SK-N-DZ (cell line): Measurements from ENCODE around the gene PTPRF.
"Not testable (repeated sequence)": the region's sequence is repeated elsewhere in the genome, so short reads cannot be mapped to it uniquely, and the experiment has no call there.

Experiments
- DNase-seq: peaks from one replicate; pipeline ENCODE4 v3.0.0-alpha.2; 2015; ENCODE audit warnings: low spot score

PTPRF gene

DNA sequence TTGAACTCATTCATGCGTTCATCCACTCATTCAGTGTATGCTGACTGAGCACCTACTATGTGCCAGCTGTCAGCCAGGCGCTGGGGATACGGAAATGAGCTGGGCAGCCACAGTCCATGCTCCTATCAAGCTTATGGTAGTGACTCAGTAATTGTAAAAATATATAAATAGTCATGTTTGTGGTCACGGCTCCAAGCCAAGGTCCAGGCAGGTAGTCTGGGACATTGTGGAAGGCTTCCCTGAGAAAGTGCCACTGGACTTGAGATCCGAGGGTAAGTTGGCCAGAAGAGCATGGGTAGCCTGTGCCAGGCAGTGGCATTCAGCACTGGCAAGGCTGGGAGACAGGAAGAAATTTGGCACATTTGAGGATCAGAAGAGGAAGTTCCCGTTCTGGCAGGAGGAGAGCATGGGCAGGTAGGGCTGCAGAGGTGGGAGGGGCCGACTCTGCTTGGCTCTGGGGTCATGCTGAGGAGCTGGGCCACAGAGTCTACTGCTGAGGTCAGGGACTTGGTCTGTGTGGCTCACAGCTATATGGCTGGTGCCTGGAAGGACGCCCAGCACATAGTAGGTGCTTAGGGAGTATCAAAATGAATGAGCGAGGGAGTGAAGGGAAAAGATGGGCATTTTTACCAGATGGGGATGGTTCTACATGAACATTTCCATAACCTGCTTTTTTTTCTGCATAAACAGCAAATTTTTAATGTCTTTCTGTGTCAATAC, 6.9 kb downstream of the PTPRF start:
- DNase-seq = no peak

DNA sequence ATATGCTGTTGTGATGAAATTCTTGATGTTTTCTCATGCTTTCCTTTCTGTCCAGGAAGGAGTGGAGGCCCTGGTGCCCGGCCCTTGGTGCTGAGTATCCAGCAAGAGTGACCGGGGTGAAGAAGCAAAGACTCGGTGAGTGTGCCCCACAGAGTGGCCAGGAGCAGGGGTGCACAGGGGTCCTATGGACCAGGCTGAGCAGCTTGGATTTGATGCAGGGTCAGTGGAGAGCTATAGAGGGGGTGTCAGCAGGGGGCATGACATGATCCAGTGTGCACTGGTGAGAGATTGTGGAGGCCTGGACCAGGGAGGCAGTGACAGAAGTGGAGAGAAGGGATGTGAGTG, 7.4 kb downstream of the PTPRF start:
- no peak for DNase-seq

DNA sequence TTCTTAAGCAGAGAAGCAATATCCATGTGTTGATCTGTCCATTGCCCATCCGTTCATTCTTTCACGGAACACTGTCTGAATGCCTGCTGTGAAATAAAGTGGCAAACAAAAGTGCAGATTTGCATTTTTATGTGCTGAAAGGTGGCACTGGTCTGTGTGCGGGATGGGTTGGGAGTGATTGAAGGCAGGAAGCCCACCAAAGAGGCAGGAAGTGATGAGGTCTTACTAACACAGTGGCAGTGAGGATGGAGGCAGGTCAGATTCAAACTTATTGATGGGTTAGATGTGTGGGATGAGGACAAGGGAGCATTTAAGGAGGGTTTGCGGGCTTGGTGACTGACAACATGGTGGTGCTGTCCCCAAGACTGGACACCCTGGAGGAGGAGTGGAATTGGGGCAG, 8.3 kb downstream of the PTPRF start:
- DNase-seq = no peak

DNA sequence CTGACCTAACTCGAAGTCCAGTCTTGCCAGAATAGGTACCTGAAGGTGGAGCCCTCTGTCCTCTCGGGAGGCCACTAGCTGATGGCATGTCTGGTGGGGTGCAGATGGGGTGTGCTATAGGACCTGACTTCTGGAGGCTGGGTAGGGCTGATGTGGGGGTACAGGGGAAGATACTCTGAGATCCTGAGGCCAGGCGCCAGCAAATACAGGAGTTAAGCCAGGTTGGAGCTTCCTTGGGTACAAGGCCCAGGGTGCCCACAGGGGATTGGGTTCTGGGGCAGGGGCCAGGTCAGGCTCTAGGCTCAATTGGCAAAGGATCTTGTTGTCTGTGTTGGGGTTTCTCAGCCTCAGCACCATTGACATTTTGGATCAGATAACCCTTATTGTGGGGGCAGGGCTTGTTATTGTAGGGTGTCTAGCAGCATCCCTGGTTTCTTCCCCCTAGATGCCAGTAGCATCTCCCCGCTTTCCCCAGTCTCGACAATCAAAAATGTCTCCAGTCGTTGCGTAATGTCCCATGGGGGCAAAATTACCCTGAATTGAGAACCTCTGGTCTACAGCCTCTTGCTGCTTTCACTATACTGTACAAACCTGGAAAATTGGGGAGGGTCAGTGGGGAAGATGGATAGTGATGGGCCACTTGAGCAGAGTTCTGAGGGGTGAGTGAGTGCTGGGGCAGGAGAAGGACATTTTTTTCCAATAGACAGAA, 9.2 kb downstream of the PTPRF start:
- DNase-seq = no peak

DNA sequence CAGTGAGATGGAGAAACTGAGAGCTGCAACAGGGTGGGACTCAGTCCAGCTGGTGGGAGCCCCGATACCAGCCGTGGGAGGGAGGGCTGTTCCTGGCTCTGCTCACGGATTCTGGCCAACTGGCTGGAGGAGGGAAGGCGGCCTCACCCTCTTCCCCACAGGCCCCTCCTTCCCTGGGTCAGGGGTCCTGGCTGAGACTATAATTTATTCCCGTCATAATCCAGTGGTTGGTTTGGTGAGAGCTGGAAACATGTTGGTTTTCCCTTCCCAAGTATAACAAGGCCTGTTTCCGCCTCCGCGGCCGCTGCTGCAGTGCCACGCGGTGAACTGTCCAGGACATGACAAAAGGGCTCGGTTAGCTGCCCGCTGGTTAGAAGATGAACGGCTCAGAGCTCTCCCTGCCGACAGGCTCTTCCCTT, 10.0 kb downstream of the PTPRF start:
- DNase-seq = no peak

DNA sequence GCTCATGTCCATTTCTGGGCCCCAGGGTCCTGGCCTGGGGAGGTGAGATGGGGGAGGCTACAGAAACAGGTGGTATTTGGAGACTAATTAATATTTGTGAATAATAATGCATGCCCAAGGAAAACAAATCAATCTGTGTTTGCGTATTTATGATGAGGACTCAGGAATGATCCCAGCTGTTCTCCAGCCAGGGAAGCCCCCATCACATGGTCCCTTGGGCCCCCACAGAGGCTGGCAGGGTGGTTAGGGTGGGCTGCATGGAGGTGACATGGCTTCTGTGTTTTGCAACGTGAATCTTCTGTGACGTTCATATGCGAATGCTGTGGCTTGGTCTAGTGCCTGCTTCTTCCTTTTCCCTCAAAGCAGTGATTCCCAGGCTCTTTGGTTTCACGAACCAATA, 10.5 kb downstream of the PTPRF start:
- no peak for DNase-seq

DNA sequence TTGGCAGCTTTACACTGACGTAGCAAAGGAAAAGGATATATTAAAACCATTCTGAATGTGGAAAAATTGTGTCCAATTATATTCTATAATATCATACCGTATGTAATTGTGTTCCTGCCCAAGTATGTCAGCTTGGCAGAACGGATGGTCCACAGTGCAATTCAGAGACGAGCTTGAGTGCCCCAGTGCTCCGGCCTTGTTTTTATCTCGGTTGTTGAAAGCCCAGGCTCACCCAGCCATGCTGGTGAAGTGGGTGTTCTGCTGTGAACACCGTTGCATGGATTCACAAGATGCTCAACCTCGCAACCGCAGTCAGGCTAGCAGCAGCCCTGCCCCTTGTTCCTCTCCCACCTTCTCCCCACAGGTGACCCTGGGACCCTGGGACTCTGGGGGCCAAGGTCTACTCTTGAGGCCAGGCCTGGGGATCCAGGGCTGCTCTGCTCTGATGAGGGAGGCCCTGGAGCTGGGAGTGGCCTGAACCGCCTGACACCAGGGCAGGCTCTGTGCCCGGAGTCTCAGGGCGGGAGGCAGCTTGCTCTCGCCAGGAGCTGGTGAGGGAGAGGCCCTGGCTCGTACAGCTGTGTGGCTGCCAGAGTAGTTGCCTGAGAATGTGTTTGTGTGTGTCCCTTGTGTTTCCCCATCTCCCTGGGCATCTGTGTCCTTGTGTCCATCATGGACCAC, 11.2 kb downstream of the PTPRF start:
- DNase-seq = no peak

DNA sequence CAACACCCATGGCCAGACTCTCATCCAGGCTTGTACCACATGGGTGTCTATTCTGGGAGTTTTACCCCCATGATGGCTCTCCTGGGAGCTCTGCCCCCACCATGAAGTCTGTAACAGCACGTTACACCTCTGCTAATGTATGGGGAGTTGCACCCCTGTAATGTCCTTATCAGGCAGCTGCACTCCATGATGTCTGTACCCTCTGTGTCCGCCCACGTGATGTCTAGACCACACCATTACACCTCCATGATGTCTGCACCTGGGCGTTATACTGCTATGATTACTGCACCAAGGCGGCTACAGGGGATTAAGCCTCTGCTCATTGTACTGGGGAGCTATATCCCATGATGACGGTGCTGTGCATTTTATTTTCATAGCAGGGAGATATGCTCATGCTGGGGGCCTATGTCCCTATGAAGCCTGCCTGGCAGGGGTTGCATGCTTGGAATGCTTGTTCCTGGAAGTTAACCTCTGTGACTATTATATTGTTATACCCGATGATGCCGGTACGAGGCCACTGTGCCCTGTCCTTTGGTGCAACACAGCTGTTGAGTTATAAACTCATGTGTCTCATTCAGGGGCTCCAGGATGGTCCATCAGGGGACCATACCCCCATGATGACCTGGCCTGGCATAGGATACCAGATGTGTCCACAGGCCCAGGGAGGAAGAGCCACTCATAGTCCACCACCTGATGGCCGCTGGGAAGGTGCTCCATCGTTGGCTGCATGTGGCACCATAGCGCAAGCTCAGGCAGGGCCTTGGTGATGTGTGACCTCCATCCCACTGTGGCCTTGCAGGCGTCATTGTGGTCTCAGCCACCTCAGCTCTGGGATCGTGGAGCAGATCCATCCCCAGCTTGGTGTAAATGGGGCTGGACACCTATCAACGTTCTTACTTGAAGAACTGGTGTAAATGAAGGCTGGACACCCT, 12.1 kb downstream of the PTPRF start:
- no peak for DNase-seq

DNA sequence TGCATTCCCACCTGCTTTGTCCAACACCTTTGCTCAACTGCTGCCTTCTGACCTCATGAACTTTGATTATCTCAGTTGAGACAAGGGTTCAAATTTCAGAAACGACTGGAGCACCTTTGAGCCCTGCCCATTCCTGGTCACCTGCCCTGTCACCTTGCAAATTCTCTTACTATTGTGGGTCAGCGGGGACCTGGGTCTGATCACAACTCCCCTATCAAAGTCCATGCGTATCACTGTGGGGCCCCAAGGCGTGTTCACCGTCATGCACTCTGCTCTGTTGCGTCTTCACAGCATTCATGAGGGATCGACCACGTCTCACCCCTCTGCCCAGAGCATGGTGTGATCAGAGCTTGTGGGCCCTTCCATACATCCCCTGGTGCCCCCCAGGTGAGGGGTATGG, 12.9 kb downstream of the PTPRF start:
- DNase-seq = no peak

DNA sequence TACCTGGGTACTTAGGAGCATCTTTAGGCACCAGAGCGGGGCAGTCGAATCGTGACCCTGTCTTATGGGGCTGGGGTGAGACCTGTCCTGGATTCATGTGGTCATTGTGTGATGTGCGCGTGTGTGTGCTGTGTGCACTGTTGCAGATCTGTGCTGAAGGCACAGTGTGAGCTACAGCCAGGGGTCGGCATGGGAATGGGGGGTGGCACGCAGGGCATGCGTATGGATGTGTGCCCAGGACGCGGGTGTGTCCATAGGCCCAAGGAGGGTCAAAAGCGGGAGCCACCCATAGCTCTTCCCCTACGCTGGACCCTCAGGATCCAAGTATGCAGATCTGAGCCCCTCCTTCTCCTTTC, 14.6 kb downstream of the PTPRF start:
- no peak for DNase-seq

DNA sequence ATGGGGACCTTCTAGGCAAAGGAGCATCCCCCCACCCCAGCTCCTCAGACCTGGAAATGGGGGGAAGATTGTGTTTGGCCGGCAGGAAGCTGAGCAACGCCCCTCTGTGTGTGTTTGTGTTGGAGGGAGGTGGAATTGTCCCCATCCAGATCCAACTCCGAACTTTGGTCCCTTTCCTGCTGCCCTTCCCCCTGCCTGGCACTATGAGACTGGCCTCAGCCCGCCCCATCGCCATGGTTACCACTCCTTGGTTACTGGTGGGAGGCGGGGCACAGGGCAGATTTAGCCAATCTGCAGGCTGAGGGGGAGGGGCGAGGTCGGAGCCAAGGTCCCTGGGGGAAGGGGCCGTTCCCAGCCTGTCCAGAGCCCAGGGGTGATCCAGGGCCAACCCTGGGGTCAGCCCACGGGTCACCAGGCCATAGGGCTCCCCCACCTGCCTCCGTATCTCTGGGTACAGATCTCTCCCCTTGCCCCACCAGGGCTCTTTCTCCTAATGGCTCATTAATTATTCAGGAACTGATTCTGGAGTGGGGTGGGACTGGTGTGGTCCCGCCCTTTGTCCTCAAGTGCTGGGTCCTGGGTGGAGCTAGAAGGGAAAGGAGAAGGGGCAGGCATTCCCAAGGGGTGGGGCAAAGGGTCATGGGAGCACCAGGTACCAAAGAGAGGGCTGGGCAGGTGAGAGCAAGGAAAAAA, 15.2 kb downstream of the PTPRF start:
- peak; percentile 65 for DNase-seq

DNA sequence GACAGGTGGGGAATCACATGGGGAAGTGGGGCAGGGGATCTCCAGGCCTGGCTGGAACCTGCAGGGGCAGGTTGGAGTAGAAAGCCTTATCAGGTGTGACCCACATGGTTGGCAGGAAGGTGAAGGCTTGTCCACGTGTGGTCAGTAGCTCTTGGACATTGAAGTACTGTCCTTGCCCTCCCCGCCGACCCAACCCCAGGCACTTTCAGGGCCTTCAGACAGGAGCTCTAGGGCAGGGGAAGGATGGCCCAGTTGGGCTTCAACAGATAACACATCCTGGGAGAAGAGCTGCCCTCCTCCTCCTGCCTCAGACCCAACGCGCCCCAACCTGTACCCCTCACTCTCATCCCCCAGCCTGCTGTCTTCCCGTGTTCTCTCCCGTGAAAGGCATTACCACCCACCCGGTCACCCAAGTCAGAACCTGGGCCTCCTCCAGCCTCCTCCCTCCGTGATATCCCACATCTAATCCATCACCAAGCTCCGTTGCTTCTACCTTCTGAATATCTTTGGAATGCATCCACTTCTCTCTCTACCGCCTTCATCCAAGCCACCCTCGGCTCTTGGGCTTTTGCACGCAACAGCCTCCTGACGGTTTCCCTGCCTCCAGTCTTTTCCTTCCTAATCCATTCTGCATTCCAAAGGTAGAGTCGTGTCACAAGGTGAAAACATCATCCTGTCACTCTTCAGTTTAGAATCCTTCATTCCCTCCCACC, 15.9 kb downstream of the PTPRF start:
- no peak for DNase-seq

DNA sequence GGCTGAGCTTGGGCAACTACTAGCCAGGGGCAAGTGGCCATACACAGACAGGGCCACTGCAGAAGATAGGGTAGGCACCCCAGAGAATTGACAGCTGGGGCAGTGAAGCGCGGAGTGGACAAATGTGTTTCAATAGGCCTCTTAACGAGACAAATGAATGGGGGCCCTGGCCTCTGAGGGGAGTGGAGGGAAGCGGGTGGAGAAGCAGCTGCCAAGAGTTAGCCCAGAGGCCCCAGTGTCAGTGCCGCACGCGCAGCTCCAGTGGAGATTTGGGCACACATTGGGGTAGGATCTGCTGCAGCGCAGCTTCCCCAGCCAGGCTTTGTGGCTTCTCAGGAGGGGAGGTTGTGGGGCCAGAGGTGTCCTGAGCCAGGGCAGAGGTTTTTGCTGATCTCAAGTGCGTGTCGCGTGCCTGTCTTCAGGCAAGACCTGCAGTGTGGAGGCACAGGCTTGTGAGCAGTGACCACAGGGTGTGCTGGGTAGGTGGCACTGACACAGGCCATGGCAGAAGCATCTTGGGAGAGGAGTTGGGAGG, 16.9 kb downstream of the PTPRF start:
- no peak for DNase-seq

DNA sequence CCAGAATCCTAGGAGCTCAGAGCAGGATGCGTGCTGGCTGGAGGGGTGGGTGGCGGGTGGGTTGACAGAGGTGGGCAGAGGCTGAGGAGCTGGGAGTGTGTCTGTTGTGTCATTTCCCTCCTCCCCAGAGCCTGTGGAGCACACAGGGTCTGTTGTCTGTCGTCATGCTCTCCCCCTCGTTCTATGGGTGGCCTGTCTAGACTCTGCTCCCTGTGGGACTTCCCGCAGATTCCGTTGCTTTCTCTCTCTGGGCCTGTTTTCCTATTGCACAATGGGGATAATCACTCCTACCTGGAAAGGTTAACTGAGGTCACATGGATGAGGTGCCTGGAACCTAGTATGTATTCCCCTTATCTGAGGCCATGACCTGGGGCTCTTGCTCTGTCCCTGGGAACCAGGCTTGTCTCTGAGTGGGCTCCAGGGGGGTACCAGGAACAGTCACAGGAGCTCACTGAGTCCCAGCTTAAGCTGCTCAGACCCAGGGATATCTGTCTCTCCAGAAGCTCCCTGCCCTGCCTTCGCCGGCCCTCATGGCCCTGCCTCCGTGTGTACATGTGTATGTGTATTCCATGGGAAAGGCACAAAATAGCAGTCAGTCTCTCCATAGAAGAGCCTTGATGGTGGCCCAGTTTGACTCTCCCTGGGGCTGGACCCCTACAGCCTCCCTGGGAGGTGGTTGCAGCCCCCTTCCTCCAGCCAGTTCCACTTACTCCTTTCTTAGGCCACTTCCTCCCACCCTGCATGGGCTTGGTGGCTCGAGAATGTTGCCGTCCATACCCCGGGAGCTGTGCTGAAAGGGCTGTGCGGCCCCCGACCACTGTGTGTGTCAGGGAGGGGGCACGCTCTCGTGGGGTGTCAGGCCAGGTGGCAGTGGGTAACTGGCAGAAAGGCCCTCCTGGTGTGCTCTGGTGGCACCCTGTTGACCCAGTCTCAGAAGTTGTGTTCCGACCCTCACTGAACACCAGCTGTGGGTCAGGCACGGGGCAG, 17.9 kb downstream of the PTPRF start:
- DNase-seq = no peak

DNA sequence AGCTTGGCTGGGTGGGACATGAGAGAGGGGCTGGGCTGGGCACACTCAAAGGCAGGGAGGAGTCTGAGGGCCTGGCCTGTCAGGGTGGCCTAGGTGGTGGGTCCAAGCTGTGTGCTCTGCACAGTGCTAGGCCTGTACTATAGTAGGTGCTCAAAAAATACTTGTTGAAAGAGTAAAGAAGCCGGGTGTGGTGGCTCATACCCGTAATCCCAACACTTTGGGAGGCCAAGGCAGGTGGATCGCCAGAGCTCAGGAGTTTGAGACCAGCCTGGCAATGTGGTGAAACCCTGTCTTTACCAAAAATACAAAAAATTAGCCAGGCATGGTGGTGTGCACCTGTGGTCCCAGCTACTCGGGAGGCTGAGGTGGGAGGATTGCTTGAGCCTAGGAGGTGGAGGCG, 18.7 kb downstream of the PTPRF start:
- not testable (repeated sequence) for DNase-seq

DNA sequence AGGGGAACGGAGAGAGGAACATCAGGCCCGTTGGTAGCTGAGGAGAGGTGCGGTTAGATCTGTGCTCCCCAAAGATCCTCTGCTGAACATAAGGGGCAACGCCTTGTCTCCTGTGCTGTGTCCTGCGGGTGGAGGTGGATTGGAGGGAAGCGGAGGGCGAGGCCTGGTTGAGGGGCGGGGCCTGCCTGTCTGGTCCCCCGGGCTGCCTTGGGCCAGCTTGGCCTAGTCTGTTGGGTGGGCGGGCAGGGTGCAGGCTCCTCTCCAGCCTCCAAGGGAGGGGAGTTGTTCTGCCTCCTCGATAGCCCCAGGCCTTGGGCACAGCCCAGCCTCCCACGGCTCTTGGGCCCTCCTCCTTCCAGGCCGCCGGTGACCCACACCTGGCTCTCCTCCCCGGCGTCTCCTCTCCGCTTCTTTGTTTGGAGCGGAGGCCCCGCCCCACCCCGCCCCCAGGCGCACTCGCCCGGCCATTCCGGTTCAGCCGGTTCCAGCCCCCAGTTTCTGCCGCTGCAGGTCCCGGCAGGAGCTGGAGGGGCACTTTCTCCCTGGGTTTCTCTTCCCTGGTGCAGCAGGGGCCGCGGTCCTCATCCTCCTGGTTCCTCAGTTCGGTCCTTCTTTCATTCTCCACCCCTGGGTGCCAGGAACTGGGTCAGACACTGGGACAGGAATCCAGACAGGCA, 19.4 kb downstream of the PTPRF start:
- no peak for DNase-seq

DNA sequence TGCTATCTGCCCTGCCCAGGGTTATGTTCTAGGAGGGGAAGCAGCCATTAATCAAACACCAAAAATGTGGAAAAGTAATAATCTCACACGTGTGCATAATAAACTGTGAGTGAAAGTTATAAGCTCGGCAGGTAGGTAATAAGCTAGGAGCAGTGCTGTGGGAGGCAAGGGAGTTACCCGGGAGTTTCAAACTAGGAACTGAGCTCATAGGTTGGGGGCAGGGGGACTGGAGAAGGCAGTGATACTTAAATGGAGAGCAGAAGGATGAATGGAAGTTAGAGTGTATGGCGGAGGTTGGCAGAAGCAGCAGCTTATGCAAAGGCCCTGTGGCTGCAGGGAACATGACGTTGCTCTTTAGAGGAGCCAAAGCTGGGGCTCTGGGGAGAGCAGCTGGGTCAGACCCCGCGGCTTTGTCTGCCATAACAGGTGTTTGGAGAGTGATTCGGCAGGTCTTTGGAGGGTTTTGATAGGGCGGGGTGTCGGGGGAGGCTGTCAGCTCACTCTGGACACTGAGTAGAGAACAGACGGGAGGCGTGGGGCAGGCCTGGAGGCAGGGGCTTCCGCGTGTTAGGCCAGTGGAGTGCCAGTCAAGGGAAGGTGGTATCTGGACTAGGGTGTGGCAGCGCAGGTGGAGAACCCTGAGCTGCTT, 20.0 kb downstream of the PTPRF start:
- no peak for DNase-seq

DNA sequence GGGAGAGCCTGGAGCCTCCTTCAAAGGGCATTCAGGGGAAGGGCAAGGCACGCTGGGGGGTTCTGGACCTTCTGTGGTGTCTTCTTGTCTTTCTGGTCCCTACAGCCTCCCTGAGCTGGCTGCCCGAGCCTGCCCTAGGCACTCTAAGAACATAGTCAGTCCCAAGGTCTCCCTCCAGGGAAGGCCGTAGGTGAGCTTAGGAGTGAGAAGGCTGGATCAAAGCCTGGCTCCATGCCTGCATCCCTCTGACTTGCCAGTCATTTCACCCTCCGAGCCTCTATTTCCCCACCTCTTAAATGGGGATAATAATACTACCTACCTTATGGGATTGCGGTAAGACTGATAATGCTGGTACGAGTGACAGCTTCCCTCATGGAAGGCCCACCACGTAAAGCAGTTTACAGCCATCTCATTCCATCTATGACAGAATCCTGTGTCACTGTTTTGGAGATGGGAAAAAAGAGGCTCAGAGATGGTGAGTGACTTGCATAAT, 20.8 kb downstream of the PTPRF start:
- no peak for DNase-seq
